PC-9 (cell line): ENCODE results near the gene GJC2. TPM values are rescaled to one million over a fixed set of nuclear protein-coding genes. Genes with fewer than 3 reads are reported as not detected.

Experiments used
- BruUV-seq: library from RNA; stranded (reverse); fragments of 400-500 nt; replicated peaks from 2 replicates; lab custom pipeline; 2021; lab: Mats Ljungman, UMichigan
- CTCF ChIA-PET: fragments of 300-600 bp; sonication (Branson Sonifier 250); formaldehyde crosslinking; loops from one replicate; lab custom pipeline; 2022; ENCODE audit warnings: antibody characterized with exemption; lab: Charles Lee
- POLR2A ChIA-PET: fragments of 300-600 bp; sonication (Branson Sonifier 250); formaldehyde crosslinking; loops from one replicate; lab custom pipeline; 2022; ENCODE audit warnings: antibody characterized with exemption; ENCODE audit not compliant: unreplicated experiment; lab: Charles Lee
- DNase-seq, 2 experiments: peaks; one replicate each; pipeline versions ENCODE4 v3.0.0 to v3.0.0-alpha.2; 2015 to 2022; ENCODE audit warnings: mixed read lengths in 1 of 2
- H2AFZ ChIP-seq: fragments of 200-600 bp; sonication (generic); 2 replicates; pipeline ENCODE4 v1.8.1; 2017; ENCODE audit warnings: antibody characterized with exemption
- H3F3A ChIP-seq: fragments of 200-600 bp; sonication (generic); 2 replicates; pipeline ENCODE4 v1.8.1; 2017; ENCODE audit warnings: antibody characterized with exemption, mild to moderate bottlenecking, low read depth; ENCODE audit not compliant: insufficient read depth
- H3K27ac ChIP-seq: fragments of 200-600 bp; sonication (generic); 2 replicates; pipeline ENCODE4 v1.6.1; 2016; ENCODE audit warnings: mixed run types
- H3K27me3 ChIP-seq: fragments of 200-600 bp; sonication (generic); 2 replicates; pipeline ENCODE4 v1.6.1; 2016; ENCODE audit warnings: low read depth, mixed run types; ENCODE audit not compliant: insufficient read depth
- H3K36me3 ChIP-seq: fragments of 200-600 bp; sonication (generic); 2 replicates; pipeline ENCODE4 v1.6.1; 2016; ENCODE audit warnings: low read depth, mixed run types
- H3K4me1 ChIP-seq: fragments of 200-600 bp; sonication (generic); replicated peaks from 2 replicates; pipeline ENCODE4 v1.6.1; 2016; ENCODE audit warnings: mixed run types; ENCODE audit not compliant: insufficient read depth
- H3K4me2 ChIP-seq: fragments of 200-600 bp; sonication (generic); 2 replicates; pipeline ENCODE4 v1.6.1; 2017; ENCODE audit warnings: mixed run types
- H3K4me3 ChIP-seq: fragments of 200-600 bp; sonication (generic); 2 replicates; pipeline ENCODE4 v1.6.1; 2016; ENCODE audit warnings: mixed run types
- H3K79me2 ChIP-seq: fragments of 200-600 bp; sonication (generic); 2 replicates; pipeline ENCODE4 v1.6.1; 2017; ENCODE audit warnings: low read depth, mixed run types
- H3K9me2 ChIP-seq: fragments of 200-600 bp; sonication (generic); 2 replicates; pipeline ENCODE4 v1.8.1; 2017; ENCODE audit warnings: mild to moderate bottlenecking; ENCODE audit not compliant: insufficient read depth
- H3K9me3 ChIP-seq: fragments of 200-600 bp; sonication (generic); 2 replicates; pipeline ENCODE4 v1.8.1; 2016; ENCODE audit warnings: low read depth; ENCODE audit not compliant: insufficient read depth
- H4K20me1 ChIP-seq: fragments of 200-600 bp; sonication (generic); 2 replicates; pipeline ENCODE4 v1.8.1; 2017; ENCODE audit not compliant: insufficient read depth
- CTCF ChIP-seq: fragments of 200-600 bp; sonication (generic); conservative IDR thresholded peaks from 2 replicates; pipeline ENCODE4 v1.6.1; 2017; ENCODE audit warnings: mixed run types, antibody characterized with exemption, mild to moderate bottlenecking, moderate library complexity
- EZH2 ChIP-seq: fragments of 200-600 bp; sonication (generic); IDR thresholded peaks from 2 replicates; pipeline ENCODE4 v1.8.0; 2017; ENCODE audit warnings: antibody characterized with exemption, low read depth
- intact Hi-C: fragments of 100-400 bp; cut with micrococcal nuclease; formaldehyde crosslinking; loops from one replicate; pipeline ENCODE4 v1.10.0; 2022; ENCODE audit not compliant: unreplicated experiment
- total RNA-seq: library from RNA; stranded (reverse); gene quantifications from 2 replicates; pipeline ENCODE4 v1.2.3, GENCODE V29; 2021

GJC2 gene
- total RNA-seq, 1 experiment from 2014 or later, result 2.1 TPM

DNA sequence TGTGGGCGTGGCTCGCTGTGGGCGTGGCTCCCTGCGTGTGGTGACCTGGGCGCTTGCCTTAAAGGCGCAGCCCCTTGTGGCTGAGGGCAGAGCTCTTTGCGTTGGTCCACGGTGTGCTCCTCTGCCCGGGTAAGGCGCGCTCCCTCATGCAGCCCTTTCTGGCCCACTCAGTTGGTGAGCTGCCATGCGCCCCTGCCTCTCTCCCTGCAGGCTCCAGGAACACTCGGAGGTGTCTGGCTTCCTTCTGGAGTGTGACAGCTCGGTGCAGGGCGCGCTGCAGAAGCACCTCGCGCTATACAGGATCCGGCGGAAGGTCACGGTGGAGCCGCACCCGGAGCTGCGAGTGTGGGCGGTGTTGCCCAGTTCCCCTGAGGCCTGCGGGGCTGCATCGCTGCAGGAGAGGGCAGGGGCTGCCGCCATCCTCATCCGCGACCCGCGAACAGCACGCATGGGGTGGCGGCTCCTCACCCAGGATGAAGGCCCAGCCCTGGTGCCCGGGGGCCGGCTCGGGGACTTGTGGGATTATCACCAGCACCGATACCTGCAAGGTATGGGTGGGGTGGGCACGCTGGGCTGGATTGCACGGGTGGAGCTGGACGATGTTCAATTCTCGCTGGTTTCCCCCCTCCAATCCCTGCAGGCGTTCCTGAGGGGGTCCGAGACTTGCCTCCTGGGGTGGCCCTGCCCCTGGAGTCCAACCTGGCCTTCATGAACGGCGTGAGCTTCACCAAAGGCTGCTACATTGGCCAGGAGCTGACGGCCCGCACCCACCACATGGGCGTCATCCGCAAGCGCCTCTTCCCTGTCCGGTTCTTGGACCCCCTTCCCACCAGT, 25.0 kb downstream of the GJC2 start:
- no peaks in the 10 kb centered on the region for H4K20me1 ChIP-seq
- no TSS peak for BruUV-seq
- H3K9me2 ChIP-seq, result no peaks in the 10 kb centered on the region
- CTCF ChIA-PET, result no interaction called here
- no peak for TF ChIP-seq EZH2
- no peak for TF ChIP-seq CTCF
- H3K4me2 ChIP-seq, result no peak overlapping the region
- H3K79me2 ChIP-seq, result no peaks in the 10 kb centered on the region
- H3K27ac ChIP-seq, result no peak overlapping the region
- POLR2A ChIA-PET, result no interaction called here
- H2AFZ ChIP-seq, result no peak overlapping the region
- no peaks in the 10 kb centered on the region for H3K4me1 ChIP-seq
- H3K9me3 ChIP-seq, result no peaks in the 10 kb centered on the region
- no peaks in the 10 kb centered on the region for H3K36me3 ChIP-seq
- peaks cover 11% of the 10 kb centered on the region for H3F3A ChIP-seq
- intact Hi-C loops, result no loop called here
- no peaks in the 10 kb centered on the region for H3K27me3 ChIP-seq
- no peak overlapping the region for H3K4me3 ChIP-seq
- no peak for DNase-seq

DNA sequence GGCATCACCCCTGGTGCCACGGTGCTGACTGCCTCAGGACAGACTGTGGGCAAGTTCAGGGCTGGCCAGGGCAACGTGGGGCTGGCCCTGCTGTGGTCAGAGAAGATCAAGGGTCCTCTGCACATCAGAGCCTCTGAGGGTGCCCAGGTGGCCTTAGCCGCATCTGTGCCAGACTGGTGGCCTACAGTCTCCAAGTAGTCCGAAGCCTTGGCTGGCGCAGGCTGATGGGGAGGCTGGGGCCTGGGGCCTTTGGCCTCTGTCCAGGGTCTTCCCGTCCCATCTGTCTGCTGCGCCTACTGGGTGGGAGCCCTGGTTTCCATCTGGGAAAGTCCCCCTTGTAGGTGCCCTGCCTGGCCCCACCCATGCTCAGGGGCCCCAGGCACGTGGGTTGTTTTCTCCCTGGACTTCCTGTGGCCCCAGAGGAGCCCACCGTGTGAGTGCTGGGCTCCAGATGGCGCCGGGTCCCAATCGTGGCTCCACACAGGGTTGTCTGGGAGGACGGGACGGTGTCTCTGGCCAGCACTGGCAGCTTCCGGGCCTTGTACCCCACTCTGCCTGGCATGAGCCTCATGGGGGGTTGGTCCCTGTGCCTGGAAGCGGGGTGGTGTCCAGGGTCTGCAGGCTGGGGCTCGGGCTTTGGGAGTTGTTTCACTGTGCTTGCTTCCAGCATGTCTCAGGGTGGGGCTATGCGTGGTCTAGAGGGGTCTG, 25.7 kb downstream of the GJC2 start:
- Histone ChIP-seq H3F3A (peaks cover 11% of the 10 kb centered on the region), H3K4me3 (no peak overlapping the region), H3K27ac (no peak overlapping the region), H4K20me1 (no peaks in the 10 kb centered on the region), H3K9me3 (no peaks in the 10 kb centered on the region), H3K79me2 (no peaks in the 10 kb centered on the region), H3K36me3 (no peaks in the 10 kb centered on the region), H3K9me2 (no peaks in the 10 kb centered on the region), H2AFZ (no peak overlapping the region), H3K4me1 (no peaks in the 10 kb centered on the region), H3K27me3 (no peaks in the 10 kb centered on the region), H3K4me2 (no peak overlapping the region)
- no TSS peak for BruUV-seq
- no peak for TF ChIP-seq CTCF
- no peak for TF ChIP-seq EZH2
- ChIA-PET POLR2A (no interaction called here), CTCF (interaction anchor here (0.5 kb wide), 1 partner anchor 283 kb away, joined by 9 read pairs; no protein-coding TSS in a partner anchor)
- intact Hi-C loops, result no loop called here
- DNase-seq, result no peak

GRCh38 chr1:228176024-228176395, 26.3 kb downstream of the GJC2 start:
- no peak for DNase-seq
- no peak overlapping the region for H2AFZ ChIP-seq
- CTCF ChIA-PET, result interaction anchor here (0.5 kb wide), 1 partner anchor 282 kb away, joined by 9 read pairs; no protein-coding TSS in a partner anchor
- H3K27ac ChIP-seq, result no peak overlapping the region
- H4K20me1 ChIP-seq, result no peaks in the 10 kb centered on the region
- H3K4me3 ChIP-seq, result no peak overlapping the region
- no peaks in the 10 kb centered on the region for H3K79me2 ChIP-seq
- H3K9me2 ChIP-seq, result no peaks in the 10 kb centered on the region
- no peaks in the 10 kb centered on the region for H3K36me3 ChIP-seq
- H3K9me3 ChIP-seq, result no peaks in the 10 kb centered on the region
- no peak overlapping the region for H3K4me2 ChIP-seq
- H3K27me3 ChIP-seq, result no peaks in the 10 kb centered on the region
- H3F3A ChIP-seq, result peaks cover 15% of the 10 kb centered on the region
- TF ChIP-seq EZH2, result no peak
- TF ChIP-seq CTCF, result no peak
- no TSS peak for BruUV-seq
- H3K4me1 ChIP-seq, result no peaks in the 10 kb centered on the region
- intact Hi-C loops, result no loop called here
- POLR2A ChIA-PET, result no interaction called here
